Measurements from ENCODE around the gene TREX2. TPM values are rescaled to one million over a fixed set of nuclear protein-coding genes. Genes with fewer than 3 reads are reported as not detected.

TREX2 gene
- total RNA-seq, 1 donor from 2014 or later, result 0.80 TPM

Other genes with a start within 250 kb of the TREX2 start
- gene PNMA6F, start 124.3 kb downstream of the TREX2 start, total RNA-seq, result not detected
- 7.6 TPM for gene ZNF275, start 111.9 kb downstream of the TREX2 start, total RNA-seq
- gene PNMA6E, start 44.7 kb downstream of the TREX2 start, total RNA-seq, result not detected
- 4.5 TPM for gene ZFP92, start 34.6 kb downstream of the TREX2 start, total RNA-seq
- 22.7 TPM for gene HAUS7, start 24.5 kb upstream of the TREX2 start, total RNA-seq
- gene BGN, start 48.9 kb upstream of the TREX2 start, total RNA-seq, result 157 TPM
- gene ATP2B3, start 71.6 kb upstream of the TREX2 start, total RNA-seq, result not detected
- 17.0 TPM for gene CCNQ, start 153.1 kb upstream of the TREX2 start, total RNA-seq
- gene DUSP9, start 201.1 kb upstream of the TREX2 start, total RNA-seq, result not detected
- not detected for gene PNCK, start 227.8 kb upstream of the TREX2 start, total RNA-seq
- 7.1 TPM for gene SLC6A8, start 241.9 kb upstream of the TREX2 start, total RNA-seq